KMS-11 (cell line): ENCODE results near the gene NXF3.
"Not testable (repeated sequence)": the region's sequence is repeated elsewhere in the genome, so short reads cannot be mapped to it uniquely, and the experiment has no call there.

ENCODE experiments used
- H2AFZ ChIP-seq: fragments of 200-600 bp; sonication (generic); 2 replicates; pipeline ENCODE4 v1.6.1; 2016; ENCODE audit warnings: antibody characterized with exemption, mixed run types, low read depth
- H3K27ac ChIP-seq: fragments of 200-600 bp; sonication (generic); 2 replicates; pipeline ENCODE4 v1.6.1; 2016; ENCODE audit warnings: mild to moderate bottlenecking, mixed run types
- H3K27me3 ChIP-seq: fragments of 200-600 bp; sonication (generic); 2 replicates; pipeline ENCODE4 v1.6.1; 2017; ENCODE audit warnings: mild to moderate bottlenecking, low read depth, mixed run types, moderate library complexity; ENCODE audit not compliant: insufficient read depth
- H3K36me3 ChIP-seq: fragments of 200-600 bp; sonication (generic); 2 replicates; pipeline ENCODE4 v1.6.1; 2017; ENCODE audit warnings: mild to moderate bottlenecking, mixed run types; ENCODE audit not compliant: insufficient read depth
- H3K4me1 ChIP-seq: fragments of 200-600 bp; sonication (generic); 2 replicates; pipeline ENCODE4 v1.6.1; 2016; ENCODE audit warnings: mild to moderate bottlenecking, low read depth, mixed run types; ENCODE audit not compliant: poor library complexity, severe bottlenecking
- H3K4me2 ChIP-seq: fragments of 200-600 bp; sonication (generic); 2 replicates; pipeline ENCODE4 v1.7.0; 2016; ENCODE audit warnings: mild to moderate bottlenecking, mixed run types
- H3K4me3 ChIP-seq: fragments of 200-600 bp; sonication (generic); IDR thresholded peaks from 2 replicates; pipeline ENCODE4 v1.6.1; 2017; ENCODE audit warnings: low read depth, low read length, mixed read lengths; ENCODE audit not compliant: insufficient read depth
- H3K79me2 ChIP-seq: fragments of 200-600 bp; sonication (generic); 2 replicates; pipeline ENCODE4 v1.6.1; 2016; ENCODE audit warnings: low read depth, mixed run types; ENCODE audit not compliant: insufficient read depth
- H3K9ac ChIP-seq: fragments of 200-600 bp; sonication (generic); 2 replicates; pipeline ENCODE4 v1.6.1; 2016; ENCODE audit warnings: mild to moderate bottlenecking, mixed run types
- H4K20me1 ChIP-seq: fragments of 200-600 bp; sonication (generic); 2 replicates; pipeline ENCODE4 v1.6.1; 2016; ENCODE audit warnings: mild to moderate bottlenecking, mixed run types; ENCODE audit not compliant: insufficient read depth
- CTCF ChIP-seq: fragments of 200-600 bp; sonication (generic); conservative IDR thresholded peaks from 2 replicates; pipeline ENCODE4 v1.6.1; 2017; ENCODE audit warnings: low read depth, mild to moderate bottlenecking, antibody characterized with exemption, low read length, moderate library complexity, mixed read lengths

NXF3 gene

GRCh38 chrX:103052625-103053024 lies 40.3 kb downstream of the NXF3 start:
- Histone ChIP-seq H3K4me3 (no peak overlapping the region), H3K4me1 (peaks cover 4% of the 10 kb centered on the region), H3K9ac (no peak overlapping the region), H3K4me2 (no peak overlapping the region), H3K27ac (no peak overlapping the region), H3K27me3 (no peaks in the 10 kb centered on the region), H3K36me3 (no peaks in the 10 kb centered on the region), H3K79me2 (no peaks in the 10 kb centered on the region), H2AFZ (no peak overlapping the region), H4K20me1 (no peaks in the 10 kb centered on the region)
- no peak for TF ChIP-seq CTCF

GRCh38 chrX:103051260-103051789 lies 41.6 kb downstream of the NXF3 start:
- no peak overlapping the region for H3K9ac ChIP-seq
- H3K79me2 ChIP-seq = no peaks in the 10 kb centered on the region
- H3K27ac ChIP-seq = no peak overlapping the region
- no peak overlapping the region for H3K4me3 ChIP-seq
- no peak overlapping the region for H2AFZ ChIP-seq
- H3K27me3 ChIP-seq = no peaks in the 10 kb centered on the region
- H3K4me2 ChIP-seq = no peak overlapping the region
- no peaks in the 10 kb centered on the region for H4K20me1 ChIP-seq
- no peak for TF ChIP-seq CTCF
- no peaks in the 10 kb centered on the region for H3K4me1 ChIP-seq
- H3K36me3 ChIP-seq = no peaks in the 10 kb centered on the region

DNA sequence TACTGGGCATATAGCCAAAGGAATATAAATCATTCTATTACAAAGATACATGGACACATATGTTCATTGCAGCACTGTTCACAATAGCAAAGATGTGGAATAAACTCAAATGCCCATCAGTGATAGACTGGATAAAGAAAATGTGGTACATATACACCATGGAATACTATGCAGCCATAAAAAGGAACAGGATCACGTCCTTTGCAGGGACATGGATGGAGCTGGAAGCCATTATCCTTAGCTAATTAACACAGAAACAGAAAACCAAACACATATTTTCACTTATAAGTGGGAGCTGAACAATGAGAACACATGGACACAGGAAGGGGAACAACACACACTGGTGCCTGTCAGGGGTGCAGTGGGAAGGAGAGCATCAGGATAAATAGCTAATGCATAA lies 59.6 kb downstream of the NXF3 start:
- H2AFZ ChIP-seq, H3K27ac ChIP-seq, H3K9ac ChIP-seq, H4K20me1 ChIP-seq, H3K4me1 ChIP-seq, H3K27me3 ChIP-seq, H3K36me3 ChIP-seq, H3K4me2 ChIP-seq, H3K79me2 ChIP-seq, H3K4me3 ChIP-seq: not testable (repeated sequence)
